HEK293T (cell line): ENCODE data around the gene SLC13A3.

Source experiments
- ARNT ChIP-seq: fragments of 450-650 bp; IDR thresholded peaks from 2 replicates; pipeline ENCODE4 v1.6.1; 2017; ENCODE audit warnings: mild to moderate bottlenecking
- BHLHE40 ChIP-seq: fragments of 450-650 bp; IDR thresholded peaks from 2 replicates; pipeline ENCODE4 v1.6.1; 2016; ENCODE audit warnings: mild to moderate bottlenecking, moderate library complexity, borderline replicate concordance
- CTBP1 ChIP-seq: fragments of 450-650 bp; IDR thresholded peaks from 2 replicates; pipeline ENCODE4 v1.6.1; 2016; ENCODE audit warnings: borderline replicate concordance
- ELF4 ChIP-seq: fragments of 450-650 bp; IDR thresholded peaks from 2 replicates; pipeline ENCODE4 v1.6.1; 2017; ENCODE audit warnings: antibody characterized with exemption
- FOXA1 ChIP-seq: fragments of 450-650 bp; IDR thresholded peaks from 2 replicates; pipeline ENCODE4 v1.6.1; 2016; ENCODE audit warnings: mild to moderate bottlenecking
- FOXK2 ChIP-seq: fragments of 450-650 bp; IDR thresholded peaks from 2 replicates; pipeline ENCODE4 v1.6.1; 2016; ENCODE audit warnings: mild to moderate bottlenecking
- FOXM1 ChIP-seq: fragments of 450-650 bp; IDR thresholded peaks from 2 replicates; pipeline ENCODE4 v1.6.1; 2017; ENCODE audit warnings: mild to moderate bottlenecking, borderline replicate concordance
- HDGF ChIP-seq: fragments of 450-650 bp; IDR thresholded peaks from 2 replicates; pipeline ENCODE4 v1.6.1; 2017; ENCODE audit warnings: antibody characterized with exemption, borderline replicate concordance
- L3MBTL2 ChIP-seq: fragments of 450-650 bp; conservative IDR thresholded peaks from 2 replicates; pipeline ENCODE4 v1.6.1; 2016; ENCODE audit warnings: mild to moderate bottlenecking
- LEF1 ChIP-seq: fragments of 450-650 bp; IDR thresholded peaks from 2 replicates; pipeline ENCODE4 v1.6.1; 2017; ENCODE audit warnings: mild to moderate bottlenecking, borderline replicate concordance
- SP1 ChIP-seq: fragments of 450-650 bp; IDR thresholded peaks from 2 replicates; pipeline ENCODE4 v1.6.1; 2017
- TARDBP ChIP-seq: fragments of 450-650 bp; IDR thresholded peaks from 2 replicates; pipeline ENCODE4 v1.6.1; 2016
- TF ChIP-seq, protein P1 (sequence below): fragments of 450-650 bp; IDR thresholded peaks from 2 replicates; pipeline ENCODE4 v1.6.1; 2016

DNA sequence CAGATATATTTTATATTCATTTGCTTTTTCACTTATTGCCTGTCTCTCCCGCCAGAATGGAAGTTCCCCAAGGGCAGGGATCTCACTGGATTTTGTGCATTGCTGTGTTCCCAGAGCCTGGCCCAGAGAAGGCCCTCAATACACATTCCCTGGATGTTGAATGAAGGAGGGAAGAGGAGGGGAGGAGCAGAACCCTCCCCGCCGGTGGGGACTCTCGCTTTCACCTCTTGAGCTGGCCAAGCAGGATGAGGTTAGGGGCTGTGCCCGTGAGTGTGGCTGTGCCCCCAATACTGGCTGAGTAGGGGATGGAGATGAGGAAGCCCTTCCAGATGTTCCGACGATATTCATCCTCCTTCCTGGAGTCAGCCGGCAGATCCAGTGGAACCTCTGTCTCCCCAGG is 55.3 kb downstream of the SLC13A3 start:
- TF ChIP-seq CTBP1 (no peak), FOXA1 (no peak), ARNT (no peak), L3MBTL2 (no peak), FOXK2 (no peak), ELF4 (no peak), BHLHE40 (no peak), SP1 (no peak), FOXM1 (no peak), HDGF (no peak), TARDBP (no peak), LEF1 (no peak)
- TF ChIP-seq, protein P1, sequence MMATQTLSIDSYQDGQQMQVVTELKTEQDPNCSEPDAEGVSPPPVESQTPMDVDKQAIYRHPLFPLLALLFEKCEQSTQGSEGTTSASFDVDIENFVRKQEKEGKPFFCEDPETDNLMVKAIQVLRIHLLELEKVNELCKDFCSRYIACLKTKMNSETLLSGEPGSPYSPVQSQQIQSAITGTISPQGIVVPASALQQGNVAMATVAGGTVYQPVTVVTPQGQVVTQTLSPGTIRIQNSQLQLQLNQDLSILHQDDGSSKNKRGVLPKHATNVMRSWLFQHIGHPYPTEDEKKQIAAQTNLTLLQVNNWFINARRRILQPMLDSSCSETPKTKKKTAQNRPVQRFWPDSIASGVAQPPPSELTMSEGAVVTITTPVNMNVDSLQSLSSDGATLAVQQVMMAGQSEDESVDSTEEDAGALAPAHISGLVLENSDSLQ = no peak
